OCI-LY3 (cell line): ENCODE results near the gene POLDIP2.

Experiments
- H2AFZ ChIP-seq: fragments of 200-600, 300-600 bp; shearing (Covaris generic); 2 replicates; pipeline ENCODE4 v1.6.0; 2014; ENCODE audit warnings: antibody characterized with exemption, low read depth, low read length
- H3K27ac ChIP-seq: fragments of 200-600, 300-600 bp; sonication (generic); 2 replicates; pipeline ENCODE4 v1.5.1; 2014; ENCODE audit warnings: mild to moderate bottlenecking, low read length, moderate library complexity, mixed read lengths
- H3K27me3 ChIP-seq: fragments of 200-600, 300-600 bp; sonication (generic); 2 replicates; pipeline ENCODE4 v1.6.1; 2014; ENCODE audit warnings: low read depth, low read length, mixed read lengths
- H3K36me3 ChIP-seq: fragments of 200-600, 300-600 bp; sonication (generic); replicated peaks from 2 replicates; pipeline ENCODE3; 2014; ENCODE audit warnings: low read depth, low read length, mixed read lengths
- H3K4me1 ChIP-seq: fragments of 300-600, 200-600 bp; sonication (generic); 2 replicates; pipeline ENCODE4 v1.6.1; 2014; ENCODE audit warnings: low read length, mixed read lengths
- H3K4me2 ChIP-seq: fragments of 200-600, 300-600 bp; sonication (generic); 2 replicates; pipeline ENCODE4 v1.6.1; 2014; ENCODE audit warnings: low read length, mixed read lengths
- H3K4me3 ChIP-seq: fragments of 300-600, 200-600 bp; sonication (generic); 2 replicates; pipeline ENCODE4 v1.5.1; 2014; ENCODE audit warnings: antibody characterized with exemption, mild to moderate bottlenecking, low read length, moderate library complexity
- H3K79me2 ChIP-seq: fragments of 300-600, 200-600 bp; shearing (Covaris generic); 2 replicates; pipeline ENCODE4 v1.6.1; 2014; ENCODE audit warnings: mild to moderate bottlenecking, low read length, mixed read lengths
- H3K9ac ChIP-seq: fragments of 300-600, 200-600 bp; shearing (Covaris generic); 2 replicates; pipeline ENCODE4 v1.6.0; 2014; ENCODE audit warnings: mild to moderate bottlenecking, low read length, moderate library complexity
- H3K9me3 ChIP-seq: fragments of 200-600, 300-600 bp; shearing (Covaris generic); 2 replicates; pipeline ENCODE4 v1.6.1; 2014; ENCODE audit warnings: low read length, mixed read lengths; ENCODE audit not compliant: insufficient read depth
- H4K20me1 ChIP-seq: fragments of 200-600, 300-600 bp; sonication (generic); 2 replicates; pipeline ENCODE4 v1.6.1; 2016; ENCODE audit warnings: low read length, mixed read lengths; ENCODE audit not compliant: insufficient read depth
- EZH2phosphoT487 ChIP-seq: fragments of 200-600 bp; shearing (Covaris generic); IDR thresholded peaks from 2 replicates; pipeline ENCODE4 v1.6.1; 2018; ENCODE audit warnings: antibody characterized with exemption, mixed run types, low read depth
- TF ChIP-seq, protein P1 (sequence below): fragments of 200-600, 300-600 bp; sonication (generic); IDR thresholded peaks from 2 replicates; pipeline ENCODE4 v1.5.1; 2014; ENCODE audit warnings: antibody characterized with exemption, low read length, low read depth

POLDIP2 gene

DNA sequence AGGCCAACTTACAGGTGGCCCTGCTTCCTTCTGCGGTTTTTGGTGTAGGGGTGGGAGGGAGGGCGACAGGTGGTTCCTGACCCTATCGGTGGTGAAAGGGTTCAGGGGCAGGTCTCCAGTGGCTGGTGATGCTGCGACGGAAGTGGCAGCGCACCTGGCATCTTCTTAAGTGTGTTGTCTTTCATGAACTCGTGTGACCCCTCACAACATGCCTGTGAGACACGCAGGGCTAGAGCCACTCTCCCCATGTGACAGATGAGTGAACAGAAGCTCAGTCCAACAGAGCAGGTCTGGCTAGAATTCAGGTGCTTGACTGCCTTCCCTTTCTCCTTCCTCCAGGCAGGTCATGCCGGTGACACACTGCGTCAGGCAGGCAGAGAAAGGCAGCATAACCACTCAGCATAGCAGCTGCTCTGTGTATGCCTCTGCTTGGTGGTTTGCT, 13.8 kb downstream of the POLDIP2 start:
- Histone ChIP-seq H3K9me3 (no peaks in the 10 kb centered on the region), H3K36me3 (peaks cover 49% of the 10 kb centered on the region), H3K79me2 (no peaks in the 10 kb centered on the region), H3K4me3 (no peak overlapping the region), H3K4me2 (no peak overlapping the region), H3K9ac (no peak overlapping the region), H4K20me1 (no peaks in the 10 kb centered on the region), H2AFZ (no peak overlapping the region), H3K4me1 (no peaks in the 10 kb centered on the region), H3K27me3 (no peaks in the 10 kb centered on the region), H3K27ac (no peak overlapping the region)
- TF ChIP-seq, protein P1, sequence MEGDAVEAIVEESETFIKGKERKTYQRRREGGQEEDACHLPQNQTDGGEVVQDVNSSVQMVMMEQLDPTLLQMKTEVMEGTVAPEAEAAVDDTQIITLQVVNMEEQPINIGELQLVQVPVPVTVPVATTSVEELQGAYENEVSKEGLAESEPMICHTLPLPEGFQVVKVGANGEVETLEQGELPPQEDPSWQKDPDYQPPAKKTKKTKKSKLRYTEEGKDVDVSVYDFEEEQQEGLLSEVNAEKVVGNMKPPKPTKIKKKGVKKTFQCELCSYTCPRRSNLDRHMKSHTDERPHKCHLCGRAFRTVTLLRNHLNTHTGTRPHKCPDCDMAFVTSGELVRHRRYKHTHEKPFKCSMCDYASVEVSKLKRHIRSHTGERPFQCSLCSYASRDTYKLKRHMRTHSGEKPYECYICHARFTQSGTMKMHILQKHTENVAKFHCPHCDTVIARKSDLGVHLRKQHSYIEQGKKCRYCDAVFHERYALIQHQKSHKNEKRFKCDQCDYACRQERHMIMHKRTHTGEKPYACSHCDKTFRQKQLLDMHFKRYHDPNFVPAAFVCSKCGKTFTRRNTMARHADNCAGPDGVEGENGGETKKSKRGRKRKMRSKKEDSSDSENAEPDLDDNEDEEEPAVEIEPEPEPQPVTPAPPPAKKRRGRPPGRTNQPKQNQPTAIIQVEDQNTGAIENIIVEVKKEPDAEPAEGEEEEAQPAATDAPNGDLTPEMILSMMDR: no peak
- TF ChIP-seq EZH2phosphoT487: no peak

DNA sequence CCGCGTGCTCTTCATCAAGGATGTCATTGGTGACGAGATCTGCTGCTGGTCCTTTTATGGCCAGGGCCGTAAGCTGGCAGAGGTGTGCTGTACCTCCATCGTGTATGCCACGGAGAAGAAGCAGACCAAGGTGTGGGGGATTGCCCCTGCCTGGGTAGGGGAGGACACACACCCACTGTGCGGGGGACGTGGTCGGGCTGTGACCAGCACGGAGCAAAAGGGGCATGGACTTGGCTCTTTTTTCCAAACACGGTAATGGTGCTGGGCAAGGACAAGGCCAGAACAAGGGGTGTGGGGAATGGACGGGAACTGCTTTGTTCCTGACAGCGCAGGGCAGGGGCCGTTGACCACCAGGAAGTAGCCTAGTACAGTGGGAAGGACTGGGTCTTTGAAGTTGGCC, 15.0 kb downstream of the POLDIP2 start:
- H3K27ac ChIP-seq: no peak overlapping the region
- H3K9ac ChIP-seq: no peak overlapping the region
- no peaks in the 10 kb centered on the region for H3K4me1 ChIP-seq
- H3K36me3 ChIP-seq: peaks cover 41% of the 10 kb centered on the region
- no peaks in the 10 kb centered on the region for H3K9me3 ChIP-seq
- H3K27me3 ChIP-seq: no peaks in the 10 kb centered on the region
- H3K4me2 ChIP-seq: no peak overlapping the region
- TF ChIP-seq, protein P1: no peak
- TF ChIP-seq EZH2phosphoT487: no peak
- H3K4me3 ChIP-seq: no peak overlapping the region
- H2AFZ ChIP-seq: no peak overlapping the region
- no peaks in the 10 kb centered on the region for H3K79me2 ChIP-seq
- H4K20me1 ChIP-seq: no peaks in the 10 kb centered on the region

DNA sequence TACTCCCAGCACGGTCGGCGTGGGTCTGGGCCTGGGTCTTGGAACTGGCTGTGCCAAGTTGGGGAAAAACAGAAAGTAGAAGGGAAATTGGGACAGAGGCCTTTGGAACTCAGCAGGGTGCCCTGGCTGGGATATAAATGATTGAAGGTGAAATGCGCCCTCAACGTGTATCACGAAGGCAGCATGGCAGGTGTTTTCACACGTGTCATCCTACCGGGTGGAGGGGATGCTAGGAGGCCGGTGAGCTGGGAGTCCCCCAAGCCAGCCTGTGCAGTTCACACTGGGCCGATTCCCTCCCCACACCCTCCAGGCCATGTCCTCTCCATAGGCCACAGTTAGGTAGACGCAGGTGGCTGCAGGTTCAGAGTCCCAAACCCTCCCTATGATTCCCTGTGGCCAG, 15.8 kb downstream of the POLDIP2 start:
- no peaks in the 10 kb centered on the region for H3K9me3 ChIP-seq
- H3K9ac ChIP-seq: no peak overlapping the region
- no peak for TF ChIP-seq EZH2phosphoT487
- TF ChIP-seq, protein P1: no peak
- H3K4me3 ChIP-seq: no peak overlapping the region
- H3K4me1 ChIP-seq: peaks cover 4% of the 10 kb centered on the region
- H3K27me3 ChIP-seq: no peaks in the 10 kb centered on the region
- peaks cover 5% of the 10 kb centered on the region for H3K79me2 ChIP-seq
- no peak overlapping the region for H3K27ac ChIP-seq
- no peak overlapping the region for H2AFZ ChIP-seq
- no peak overlapping the region for H3K4me2 ChIP-seq
- H4K20me1 ChIP-seq: no peaks in the 10 kb centered on the region
- peaks cover 33% of the 10 kb centered on the region for H3K36me3 ChIP-seq

DNA sequence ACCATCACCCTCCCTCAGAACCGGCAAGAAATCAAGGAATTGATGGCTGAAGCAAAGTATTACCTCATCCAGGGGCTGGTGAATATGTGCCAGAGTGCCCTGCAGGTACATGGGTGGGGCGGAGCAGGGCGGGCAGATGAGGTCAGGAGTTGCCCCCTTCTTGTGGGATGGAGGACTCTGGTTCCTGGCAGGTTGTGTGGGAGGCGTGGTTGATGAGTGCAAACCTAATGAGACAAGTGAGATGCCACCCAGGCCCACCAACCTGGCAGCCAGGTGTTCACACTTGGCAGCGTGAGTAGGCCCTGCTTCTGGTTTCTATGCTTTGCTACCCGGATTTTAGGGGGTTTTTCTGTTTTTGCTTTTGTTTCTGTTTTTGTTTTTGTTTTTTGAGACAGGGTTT, 17.0 kb downstream of the POLDIP2 start:
- Histone ChIP-seq H4K20me1 (no peaks in the 10 kb centered on the region), H3K79me2 (peaks cover 11% of the 10 kb centered on the region), H2AFZ (no peak overlapping the region), H3K4me2 (no peak overlapping the region), H3K9ac (no peak overlapping the region), H3K9me3 (no peaks in the 10 kb centered on the region), H3K4me3 (no peak overlapping the region), H3K4me1 (peaks cover 6% of the 10 kb centered on the region), H3K36me3 (peaks cover 23% of the 10 kb centered on the region), H3K27ac (no peak overlapping the region), H3K27me3 (no peaks in the 10 kb centered on the region)
- TF ChIP-seq, protein P1: no peak
- no peak for TF ChIP-seq EZH2phosphoT487
